Measurements from ENCODE around the gene CRELD1.

GRCh38 chr3:9909221-9910013 is 24.2 kb upstream of the CRELD1 start:
- TF ChIP-seq RXRA (IDR thresholded peaks at IDR 0.05; ENCODE audit: borderline replicate concordance, low read depth) (no peak), GATA2 (CRISPR knock-in tag; IDR thresholded peaks at IDR 0.05) (no peak), GABPA (IDR thresholded peaks at IDR 0.05; ENCODE audit: low read depth) (no peak), CTCF (IDR thresholded peaks at IDR 0.05) (no peak), YY1 (IDR thresholded peaks at IDR 0.05; ENCODE audit: low read depth) (no peak), POLR2AphosphoS5 (IDR thresholded peaks at IDR 0.05; ENCODE audit: low read depth, low read length) (no peak), USF2 (IDR thresholded peaks at IDR 0.05; ENCODE audit: borderline replicate concordance, low read depth, low read length) (no peak), NRF1 (IDR thresholded peaks at IDR 0.05; ENCODE audit: low read depth, low read length) (no peak), MXI1 (IDR thresholded peaks at IDR 0.05; ENCODE audit: low read depth, low read length) (no peak), REST (IDR thresholded peaks at IDR 0.05; ENCODE audit: low read depth, low read length) (no peak), USF1 (IDR thresholded peaks at IDR 0.05; ENCODE audit: borderline replicate concordance, low read depth) (no peak), MAX (IDR thresholded peaks at IDR 0.05; ENCODE audit: low read depth) (no peak), EZH2phosphoT487 (IDR thresholded peaks at IDR 0.05; ENCODE audit: borderline replicate concordance, low read depth) (no peak), MEF2A (IDR thresholded peaks at IDR 0.05; ENCODE audit: borderline replicate concordance, low read depth) (no peak)
